ENCODE data around the gene SLC39A6.

DNA sequence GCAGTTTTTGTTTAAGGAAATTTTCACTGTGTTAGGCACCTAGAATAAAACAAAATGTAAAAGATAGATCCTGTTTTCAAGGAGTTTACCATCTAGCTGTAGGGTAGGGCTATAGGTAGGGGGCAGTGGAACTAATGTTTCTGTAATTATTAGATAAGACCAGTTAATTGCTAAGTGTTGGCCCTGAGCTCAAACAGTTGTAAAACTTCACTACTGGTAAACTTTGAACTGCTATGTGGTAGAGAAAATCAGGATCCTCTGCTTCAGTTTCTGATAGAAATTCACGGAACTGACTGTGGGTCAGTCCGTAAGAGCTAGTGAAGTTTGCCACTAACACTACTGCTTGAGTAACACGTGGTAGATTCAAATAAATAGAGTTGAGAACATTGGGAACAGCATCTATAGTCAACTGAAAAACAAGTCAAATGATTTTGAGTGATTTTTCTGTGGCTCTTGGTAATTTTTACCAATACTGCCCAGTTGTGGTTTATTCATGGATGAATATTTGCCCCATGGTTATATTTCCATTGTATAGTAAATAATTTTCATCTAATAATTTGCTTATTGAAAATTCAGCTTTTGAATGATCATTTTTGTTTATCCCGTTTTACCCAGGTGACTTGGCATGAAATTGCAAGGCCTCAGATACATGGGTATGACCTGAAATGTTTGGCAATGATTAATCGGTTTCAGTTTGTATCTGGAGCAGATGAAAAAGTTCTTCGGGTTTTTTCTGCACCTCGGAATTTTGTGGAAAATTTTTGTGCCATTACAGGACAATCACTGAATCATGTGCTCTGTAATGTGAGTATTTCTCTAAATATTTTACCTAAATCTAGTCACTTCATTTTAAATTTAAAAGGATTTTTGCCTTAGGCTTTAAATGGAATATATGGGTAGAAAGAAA is 27.0 kb upstream of the SLC39A6 start:
- TF ChIP-seq, protein P1, sequence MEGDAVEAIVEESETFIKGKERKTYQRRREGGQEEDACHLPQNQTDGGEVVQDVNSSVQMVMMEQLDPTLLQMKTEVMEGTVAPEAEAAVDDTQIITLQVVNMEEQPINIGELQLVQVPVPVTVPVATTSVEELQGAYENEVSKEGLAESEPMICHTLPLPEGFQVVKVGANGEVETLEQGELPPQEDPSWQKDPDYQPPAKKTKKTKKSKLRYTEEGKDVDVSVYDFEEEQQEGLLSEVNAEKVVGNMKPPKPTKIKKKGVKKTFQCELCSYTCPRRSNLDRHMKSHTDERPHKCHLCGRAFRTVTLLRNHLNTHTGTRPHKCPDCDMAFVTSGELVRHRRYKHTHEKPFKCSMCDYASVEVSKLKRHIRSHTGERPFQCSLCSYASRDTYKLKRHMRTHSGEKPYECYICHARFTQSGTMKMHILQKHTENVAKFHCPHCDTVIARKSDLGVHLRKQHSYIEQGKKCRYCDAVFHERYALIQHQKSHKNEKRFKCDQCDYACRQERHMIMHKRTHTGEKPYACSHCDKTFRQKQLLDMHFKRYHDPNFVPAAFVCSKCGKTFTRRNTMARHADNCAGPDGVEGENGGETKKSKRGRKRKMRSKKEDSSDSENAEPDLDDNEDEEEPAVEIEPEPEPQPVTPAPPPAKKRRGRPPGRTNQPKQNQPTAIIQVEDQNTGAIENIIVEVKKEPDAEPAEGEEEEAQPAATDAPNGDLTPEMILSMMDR (IDR thresholded peaks at IDR 0.05), result no peak
- TF ChIP-seq POLR2A (IDR thresholded peaks at IDR 0.05) (no peak), EP300 (IDR thresholded peaks at IDR 0.05) (no peak)
